NCI-H1092 (cell line): ENCODE measurements around the gene COPS6.

Source experiments
- DNase-seq: peaks from one replicate; lab custom pipeline; 2025; lab: John Stamatoyannopoulos, UW

COPS6 gene

DNA sequence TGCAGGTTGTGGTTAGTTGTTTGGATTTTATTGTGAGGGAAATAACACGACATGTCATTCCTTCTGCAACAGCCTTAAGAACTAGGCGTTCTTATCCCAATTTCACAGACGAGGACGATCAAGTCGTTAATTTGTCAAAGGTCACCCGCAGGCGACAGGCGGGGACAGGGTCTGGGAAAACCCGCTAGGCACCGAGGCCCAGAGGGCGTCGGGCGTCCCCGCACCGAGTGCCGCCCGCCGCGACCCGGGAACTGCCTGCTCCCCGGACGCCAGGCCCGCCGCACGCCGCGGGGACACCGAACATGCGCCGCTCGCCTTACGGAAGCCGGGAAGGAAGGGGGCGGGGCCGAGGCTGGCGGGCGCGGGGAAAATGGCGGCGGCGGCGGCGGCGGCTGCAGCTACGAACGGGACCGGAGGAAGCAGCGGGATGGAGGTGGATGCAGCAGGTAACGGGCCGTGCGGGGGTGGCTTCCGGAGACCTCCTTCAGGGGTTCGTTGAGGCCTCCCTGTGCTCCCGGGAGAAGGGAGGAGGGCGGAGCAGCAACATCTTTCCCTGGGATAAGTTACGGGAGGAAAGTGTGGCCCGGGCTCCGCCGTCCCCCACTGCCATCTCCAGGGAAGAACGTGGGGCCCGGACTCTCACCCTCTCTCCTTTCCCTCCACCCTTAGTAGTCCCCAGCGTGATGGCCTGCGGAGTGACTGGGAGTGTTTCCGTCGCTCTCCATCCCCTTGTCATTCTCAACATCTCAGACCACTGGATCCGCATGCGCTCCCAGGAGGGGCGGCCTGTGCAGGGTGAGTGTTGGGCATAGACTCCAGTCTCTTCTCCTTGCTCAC lies at the start of gene COPS6:
Gene COPS6 (plus strand): TSS at position 349 of the 837 bp plus-strand sequence. CDS start 22 bp downstream, at position 371.
- DNase-seq = peak; percentile 69

DNA sequence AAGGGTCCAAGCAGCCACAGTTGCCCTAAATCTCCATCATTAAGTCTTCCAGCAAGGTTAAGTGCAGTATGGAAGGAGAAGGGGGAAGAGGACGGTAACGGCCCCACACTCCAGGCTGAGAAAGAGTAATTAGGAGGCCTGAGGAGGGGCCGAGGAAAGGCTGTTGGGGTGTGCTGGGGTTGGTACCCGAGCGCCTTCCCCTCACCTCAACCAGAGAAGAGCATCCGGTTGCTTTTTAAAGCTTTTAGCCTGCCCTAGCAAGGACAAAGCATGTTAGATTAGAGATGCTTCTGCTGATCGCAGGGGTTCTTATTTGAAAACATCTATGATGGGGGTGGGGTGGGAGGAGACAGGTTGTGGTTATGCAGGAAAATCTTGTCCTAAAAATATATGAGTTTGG lies 48.2 kb upstream of the COPS6 start:
- no peak for DNase-seq

DNA sequence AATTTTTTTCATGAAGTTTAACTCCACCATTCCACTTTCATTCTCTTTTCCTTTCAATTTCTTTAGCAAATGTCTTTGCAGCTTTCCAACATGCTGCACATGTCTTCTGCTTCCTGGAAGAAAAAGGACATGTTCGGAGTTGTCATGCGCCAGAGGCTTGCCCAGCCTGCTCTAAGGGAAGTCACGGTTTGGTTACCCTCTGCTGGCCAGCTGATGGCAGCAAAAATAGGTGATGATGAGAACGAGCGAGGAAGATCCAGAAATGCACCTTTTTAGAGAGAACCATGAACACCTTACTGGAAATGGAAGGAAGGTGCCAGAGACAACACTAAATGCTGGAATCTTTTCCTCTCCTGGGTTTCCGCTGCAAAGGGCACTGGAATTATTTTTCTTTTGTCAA lies 44.1 kb upstream of the COPS6 start:
- DNase-seq = no peak

DNA sequence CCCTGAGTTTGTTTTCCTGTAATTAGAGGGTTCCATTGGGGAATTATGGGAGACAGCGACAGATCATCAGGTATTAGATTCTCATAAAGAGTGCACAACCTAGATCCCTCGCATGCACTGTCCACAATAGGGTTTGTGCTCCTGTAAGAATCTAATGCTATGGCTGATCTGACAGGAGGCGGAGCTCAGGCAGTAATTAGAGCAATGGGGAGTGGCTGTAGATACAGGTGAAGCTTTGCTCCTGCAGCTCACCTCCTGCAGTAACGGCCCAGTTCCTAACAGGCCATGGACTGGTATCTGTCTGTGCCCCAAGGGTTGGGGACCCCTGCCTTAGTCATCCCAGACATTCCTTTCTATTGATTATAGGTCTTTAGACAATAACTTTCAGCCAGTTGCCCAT lies 40.1 kb upstream of the COPS6 start:
- no peak for DNase-seq

DNA sequence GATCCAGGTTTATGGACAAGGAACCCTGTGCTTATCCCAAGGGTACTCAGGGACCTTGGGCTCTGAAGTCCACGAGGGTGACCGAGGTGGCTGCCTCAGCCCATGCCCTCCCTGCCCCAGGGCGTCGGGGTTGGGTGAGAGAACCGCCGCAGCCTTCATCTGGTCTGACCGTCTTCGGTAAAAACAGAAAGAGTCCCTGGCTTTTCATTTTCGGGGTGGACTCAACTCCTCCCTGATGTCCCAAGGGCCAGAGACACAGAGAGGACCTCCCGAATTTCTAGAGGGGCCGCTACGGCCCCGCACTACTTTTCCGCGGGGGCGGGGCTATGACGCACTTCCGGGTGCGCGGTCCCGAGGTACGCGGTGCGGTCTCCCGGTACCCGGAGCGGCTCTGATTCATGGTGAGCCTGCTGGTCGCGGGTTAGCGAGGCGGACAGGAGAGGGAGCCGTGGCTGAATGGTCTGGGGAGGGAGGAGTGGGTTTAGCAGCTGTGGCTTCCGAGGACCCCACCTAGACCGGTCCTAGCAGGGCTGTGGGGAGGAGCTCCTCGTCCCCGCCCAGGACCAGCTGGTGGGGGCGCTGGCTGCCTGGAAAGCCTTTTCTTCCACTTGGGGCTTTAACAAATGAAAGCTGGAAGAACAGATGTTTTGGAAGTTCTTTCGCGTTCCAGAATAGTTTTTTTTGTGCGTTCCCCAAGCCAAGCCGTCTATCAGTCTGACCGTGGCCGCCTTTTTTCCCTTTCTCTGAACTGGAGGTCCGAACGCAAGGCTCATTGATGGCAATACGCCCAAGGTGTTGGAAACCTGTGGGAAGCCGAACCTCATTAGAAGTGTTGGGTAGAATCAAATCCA lies 39.1 kb upstream of the COPS6 start, which contains the start of gene ZSCAN21:
Gene ZSCAN21 (plus strand): TSS at position 334 of the 851 bp plus-strand sequence. CDS start 7,233 bp downstream, outside the sequence.
- peak; percentile 81 for DNase-seq

DNA sequence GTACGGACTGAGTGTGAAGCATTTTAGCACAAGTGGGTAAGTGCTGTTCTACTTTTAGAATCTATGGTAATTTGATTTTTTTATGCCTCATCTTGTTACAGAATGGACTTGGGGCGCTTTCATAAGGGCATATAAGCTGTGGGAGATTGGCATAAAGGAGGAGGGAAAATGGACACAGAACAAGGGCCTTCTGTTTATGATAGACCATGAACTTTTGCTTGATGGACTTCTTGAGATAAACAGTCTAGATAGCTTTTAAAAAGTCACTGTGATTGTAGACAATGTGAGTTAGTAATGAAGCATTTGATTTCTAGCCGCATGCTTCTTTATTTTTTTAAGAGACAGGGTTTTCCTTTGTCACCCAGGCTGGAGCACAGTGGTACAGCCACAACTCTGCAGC lies 37.2 kb upstream of the COPS6 start:
- no peak for DNase-seq

DNA sequence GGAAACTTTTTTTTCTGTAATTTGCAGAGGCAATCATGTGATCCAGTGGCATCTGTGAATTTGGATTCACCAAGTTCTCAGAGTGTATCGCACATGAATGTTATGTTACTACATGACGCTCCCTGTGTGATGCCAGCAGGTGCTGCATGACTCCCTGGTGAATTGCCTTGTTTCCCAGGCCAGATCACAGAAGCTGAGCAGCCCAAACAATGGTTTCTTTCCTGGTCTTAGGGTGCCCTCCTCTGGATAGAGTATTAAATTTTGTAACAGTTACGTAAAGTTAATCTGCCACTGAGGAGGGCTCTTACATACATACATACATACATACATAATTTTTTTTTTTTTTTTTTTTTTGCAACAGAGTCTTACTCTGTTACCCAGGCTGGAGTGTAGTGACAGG lies 35.6 kb upstream of the COPS6 start:
- DNase-seq = peak; percentile 76

DNA sequence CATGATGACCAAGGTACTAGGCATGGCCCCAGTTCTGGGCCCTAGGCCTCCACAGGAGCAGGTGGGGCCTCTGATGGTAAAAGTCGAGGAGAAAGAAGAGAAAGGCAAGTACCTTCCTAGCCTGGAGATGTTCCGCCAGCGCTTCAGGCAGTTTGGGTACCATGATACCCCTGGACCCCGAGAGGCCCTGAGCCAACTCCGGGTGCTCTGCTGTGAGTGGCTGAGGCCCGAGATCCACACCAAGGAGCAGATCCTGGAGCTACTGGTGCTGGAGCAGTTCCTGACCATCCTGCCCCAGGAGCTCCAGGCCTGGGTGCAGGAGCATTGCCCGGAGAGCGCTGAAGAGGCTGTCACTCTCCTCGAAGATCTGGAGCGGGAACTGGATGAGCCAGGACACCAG lies 31.8 kb upstream of the COPS6 start:
- DNase-seq = no peak

DNA sequence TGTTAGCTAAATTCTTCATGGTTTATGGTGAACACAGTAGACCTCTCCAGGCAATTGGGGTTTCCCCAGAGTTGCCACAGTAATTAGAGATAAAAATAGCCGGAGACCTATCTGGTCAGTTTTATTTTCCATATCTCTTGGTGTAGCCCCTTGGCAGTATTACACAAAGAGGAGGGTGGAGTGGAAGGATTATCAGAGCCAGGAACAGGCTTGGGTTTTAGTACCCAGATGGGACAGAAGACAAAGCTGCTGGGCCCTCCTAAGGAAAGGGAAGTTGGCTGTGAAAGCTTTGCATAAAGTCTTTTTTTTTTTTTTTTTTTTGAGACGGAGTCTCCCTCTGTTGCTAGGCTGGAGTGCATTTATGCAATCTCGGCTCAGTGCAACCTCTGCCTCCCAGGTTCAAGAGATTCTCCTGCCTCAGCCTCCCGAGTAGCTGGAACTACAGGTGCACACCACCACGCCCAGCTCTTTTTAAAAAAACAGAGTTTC lies 29.5 kb upstream of the COPS6 start:
- no peak for DNase-seq

DNA sequence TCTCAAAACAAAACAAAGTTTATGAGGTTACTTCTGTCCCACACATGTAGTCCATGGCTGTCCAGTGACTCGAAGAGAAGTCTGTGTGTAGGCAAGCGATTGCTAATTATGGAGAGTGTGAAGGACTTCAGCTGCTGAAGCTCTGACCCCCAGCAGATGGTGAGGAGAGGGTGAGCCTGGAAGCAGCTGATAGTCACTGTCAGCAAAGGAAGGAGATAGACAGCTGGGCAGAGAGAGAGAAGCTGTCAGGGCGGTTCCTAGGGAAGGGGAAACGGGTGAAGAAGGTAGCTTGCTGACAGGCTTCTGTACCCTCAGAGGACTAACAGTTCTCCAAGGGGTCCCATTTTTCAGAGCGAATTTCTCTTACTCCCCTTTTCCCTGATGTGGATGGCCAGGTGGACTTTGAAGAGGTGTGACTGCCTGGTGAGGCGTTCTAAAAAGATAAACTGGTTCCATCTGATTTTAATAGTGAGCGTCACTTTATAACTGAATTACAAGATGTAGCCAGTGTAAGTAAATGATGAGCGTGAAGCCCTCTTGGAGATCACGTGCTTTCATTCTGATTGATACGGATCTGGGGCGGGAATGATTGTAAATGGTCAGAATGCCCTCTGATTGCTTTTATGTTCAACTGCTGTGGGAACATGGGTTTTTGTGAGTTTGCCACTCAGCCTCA lies 27.1 kb upstream of the COPS6 start:
- no peak for DNase-seq

DNA sequence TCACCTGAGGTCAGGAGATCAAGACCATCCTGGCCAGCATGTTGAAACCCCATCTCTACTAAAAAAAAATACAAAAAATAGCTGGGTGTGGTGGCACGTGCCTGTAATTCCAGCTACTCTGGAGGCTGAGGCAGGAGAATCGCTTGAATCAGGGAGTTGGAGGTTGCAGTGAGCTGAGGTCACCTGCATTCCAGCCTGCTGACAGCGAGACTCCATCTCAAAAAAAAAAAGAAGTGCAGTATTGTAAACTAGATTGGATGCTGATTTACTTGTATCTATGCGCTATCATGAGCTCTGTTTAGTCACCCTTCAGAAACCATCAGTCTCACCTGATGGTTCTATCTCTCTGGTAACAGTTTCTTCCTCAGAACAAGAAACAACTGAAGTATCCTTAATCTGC lies 25.4 kb upstream of the COPS6 start:
- no peak for DNase-seq

DNA sequence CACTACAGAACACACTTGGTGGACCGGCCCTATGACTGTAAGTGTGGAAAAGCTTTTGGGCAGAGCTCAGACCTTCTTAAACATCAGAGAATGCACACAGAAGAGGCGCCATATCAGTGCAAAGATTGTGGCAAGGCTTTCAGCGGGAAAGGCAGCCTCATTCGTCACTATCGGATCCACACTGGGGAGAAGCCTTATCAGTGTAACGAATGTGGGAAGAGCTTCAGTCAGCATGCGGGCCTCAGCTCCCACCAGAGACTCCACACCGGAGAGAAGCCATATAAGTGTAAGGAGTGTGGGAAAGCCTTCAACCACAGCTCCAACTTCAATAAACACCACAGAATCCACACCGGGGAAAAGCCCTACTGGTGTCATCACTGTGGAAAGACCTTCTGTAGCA lies 24.6 kb upstream of the COPS6 start:
- DNase-seq = no peak

DNA sequence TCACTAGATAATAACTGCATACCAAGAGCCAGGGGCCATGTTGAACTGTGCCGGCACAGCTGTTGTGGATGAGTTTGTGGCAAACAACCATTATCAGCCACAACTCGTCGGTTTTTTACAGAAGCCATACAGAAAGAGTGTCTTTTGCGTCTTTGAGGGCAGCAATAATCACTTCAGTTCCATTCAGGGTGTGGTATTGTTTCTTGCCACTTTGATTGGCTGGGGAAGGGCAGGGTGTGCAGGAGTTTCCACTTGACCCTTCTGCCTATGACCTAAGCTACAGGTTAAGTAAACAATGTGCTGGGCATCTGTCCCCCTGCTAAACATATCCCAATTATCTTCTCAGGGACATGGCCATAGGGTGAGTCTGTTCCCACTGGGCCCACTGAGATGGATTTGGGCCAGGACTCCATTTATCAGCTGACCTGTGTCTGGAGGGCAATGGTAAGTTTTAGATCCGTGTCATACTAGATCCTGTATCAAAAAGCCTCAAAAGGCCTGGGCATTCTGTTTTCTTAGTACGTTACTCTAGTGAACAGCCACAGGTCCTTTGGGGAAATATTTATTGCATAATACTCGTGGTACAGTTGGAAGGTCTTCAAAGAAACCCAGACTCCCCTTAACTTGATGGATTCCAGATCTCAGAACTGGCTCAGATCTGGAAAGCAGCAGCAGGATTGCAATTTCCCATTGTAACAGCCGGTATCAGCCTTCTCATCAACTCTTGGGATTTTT lies 23.1 kb upstream of the COPS6 start:
- no peak for DNase-seq

DNA sequence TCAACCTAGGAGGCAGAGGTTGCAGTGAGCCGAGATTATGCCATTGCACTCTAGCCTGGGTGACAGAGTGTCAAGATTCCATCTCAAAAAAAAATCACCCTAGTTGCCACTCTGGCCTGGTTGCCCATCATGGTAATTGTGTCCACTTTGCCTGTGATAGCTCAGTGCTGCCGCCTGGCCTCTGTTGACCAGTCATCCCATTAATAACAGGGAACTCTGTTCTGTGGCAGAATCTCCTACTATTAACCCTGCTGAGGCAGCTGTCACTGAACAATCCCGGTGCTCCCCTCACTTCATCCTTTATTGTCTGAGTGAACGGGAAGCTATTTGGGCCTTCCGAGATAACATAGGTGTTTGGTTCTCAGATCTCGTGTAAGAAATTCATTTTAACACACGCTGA lies 21.8 kb upstream of the COPS6 start:
- DNase-seq = no peak

DNA sequence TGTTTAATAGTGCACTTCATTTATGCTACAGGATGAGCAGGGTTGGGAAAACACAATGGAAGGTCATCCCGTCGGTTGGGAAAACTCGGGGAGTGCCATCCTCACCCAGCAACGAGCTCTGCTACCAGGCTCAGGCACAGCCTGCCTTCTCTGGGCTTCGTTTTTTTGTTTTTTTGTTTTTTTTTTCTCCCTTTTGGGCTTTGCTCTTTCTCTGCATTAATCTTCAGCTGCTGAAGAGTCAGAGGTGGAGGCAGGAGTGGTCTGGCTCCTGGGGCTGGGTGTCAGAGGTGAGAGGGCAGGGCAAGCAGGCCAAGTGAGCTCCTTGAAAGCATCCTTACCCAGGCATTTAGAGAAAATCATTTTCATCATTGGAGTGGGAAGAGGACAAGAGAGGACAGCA lies 18.8 kb upstream of the COPS6 start:
- DNase-seq = no peak

DNA sequence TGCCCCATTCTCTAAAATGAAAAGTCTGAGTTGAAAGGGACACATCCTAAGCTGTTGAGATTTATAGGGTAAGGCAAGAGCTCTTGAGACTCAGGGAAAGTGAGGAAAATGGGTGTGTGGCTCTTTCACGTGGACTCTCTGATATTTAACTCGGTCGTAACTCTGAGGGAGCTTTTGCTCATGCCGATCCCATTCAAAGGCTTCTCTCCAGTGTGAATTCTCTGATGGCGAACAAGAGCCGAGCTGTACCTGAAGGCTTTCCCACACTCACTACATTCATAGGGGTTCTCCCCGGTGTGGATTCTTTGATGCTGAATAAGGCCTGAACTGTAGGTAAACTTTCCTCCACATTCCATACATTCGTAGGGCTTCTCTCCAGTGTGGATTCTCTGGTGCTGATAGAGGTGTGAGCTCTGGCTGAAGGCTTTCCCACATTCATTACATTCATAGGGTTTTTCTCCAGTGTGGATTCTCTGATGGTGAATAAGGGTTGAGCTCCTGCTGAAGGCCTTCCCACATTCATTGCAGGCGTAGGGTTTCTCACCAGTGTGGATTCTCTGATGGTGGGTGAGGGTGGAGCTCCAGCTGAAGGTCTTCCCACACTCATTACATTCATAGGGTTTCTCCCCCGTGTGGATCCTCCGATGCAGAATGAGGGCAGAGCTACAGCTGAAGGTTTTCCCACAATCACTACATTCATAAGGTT lies 17.6 kb upstream of the COPS6 start:
- DNase-seq = no peak

DNA sequence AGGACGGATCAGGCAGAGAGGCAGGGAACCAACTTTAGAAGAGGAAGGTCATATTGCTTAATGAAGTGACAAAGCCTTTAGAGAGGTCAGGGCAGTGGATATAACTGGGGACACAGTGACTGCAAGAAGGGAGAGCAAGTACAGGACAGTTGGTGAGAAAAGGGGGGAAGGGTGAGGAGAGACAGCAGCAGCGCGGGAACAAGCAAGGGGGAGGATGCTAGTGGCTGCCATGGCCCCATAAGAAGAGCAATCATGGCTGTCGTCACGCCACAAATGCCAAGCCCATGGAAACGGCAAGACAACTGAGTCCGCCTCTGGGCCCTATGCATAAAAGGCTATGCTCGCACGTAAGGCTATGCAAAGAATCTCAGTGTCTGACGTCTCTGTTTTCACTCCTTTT lies 16.3 kb upstream of the COPS6 start:
- no peak for DNase-seq

DNA sequence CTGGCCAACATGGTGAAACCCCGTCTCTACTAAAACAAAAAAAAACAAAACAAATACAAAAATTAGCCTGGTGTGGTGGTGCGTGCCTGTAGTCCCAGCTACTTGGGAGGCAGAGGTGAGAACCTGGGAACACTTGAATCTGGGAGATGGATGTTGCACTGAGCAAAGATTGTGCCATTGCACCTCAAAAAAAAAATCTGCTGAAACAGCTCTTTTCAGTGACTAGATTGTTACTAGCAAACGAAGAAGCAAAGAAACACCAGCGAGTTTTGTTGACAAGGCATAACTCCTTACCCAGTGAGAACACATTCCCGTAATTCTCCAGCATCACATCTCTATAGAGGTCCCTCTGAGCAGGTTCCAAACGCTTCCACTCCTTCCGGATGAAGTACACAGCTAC lies 13.9 kb upstream of the COPS6 start:
- no peak for DNase-seq

DNA sequence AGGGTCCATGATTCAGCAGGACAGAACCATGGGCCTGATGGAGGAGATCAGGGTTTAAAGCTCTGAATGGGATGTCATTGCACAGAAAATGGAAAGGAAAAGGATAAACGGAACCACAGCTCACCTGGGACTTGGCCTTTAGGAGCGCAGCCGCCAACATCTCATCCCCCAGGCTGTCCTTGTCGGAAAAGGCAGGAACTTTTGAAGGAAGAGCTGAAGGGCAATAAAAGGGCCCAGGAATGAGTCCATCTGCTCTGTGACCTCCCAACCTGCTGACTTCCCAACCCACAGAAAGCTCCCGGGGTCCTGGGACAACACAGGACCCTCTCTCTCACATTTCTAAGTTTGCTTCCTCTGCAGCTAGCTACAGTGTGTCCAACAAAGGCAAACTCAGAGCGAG lies 13.4 kb upstream of the COPS6 start:
- no peak for DNase-seq

DNA sequence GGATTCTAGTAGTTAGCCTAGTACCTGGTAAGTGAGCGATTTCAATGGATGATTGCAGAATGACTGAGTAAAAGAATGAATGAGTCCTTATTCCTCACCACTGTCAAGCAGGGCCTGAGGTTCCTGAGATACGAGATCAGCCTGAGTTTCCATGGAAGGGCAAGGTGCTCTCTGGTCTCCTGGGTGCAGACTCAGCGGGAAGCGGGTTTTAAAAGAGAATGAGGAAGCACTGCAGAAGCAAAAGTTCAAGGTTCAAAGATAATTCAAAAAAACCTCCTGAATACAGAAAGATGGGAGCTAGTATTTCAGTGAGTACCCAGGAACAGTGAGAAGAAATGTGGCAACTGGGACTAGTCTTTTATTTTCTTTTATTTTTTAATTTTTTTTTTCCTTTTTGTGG lies 11.6 kb upstream of the COPS6 start:
- DNase-seq = no peak

DNA sequence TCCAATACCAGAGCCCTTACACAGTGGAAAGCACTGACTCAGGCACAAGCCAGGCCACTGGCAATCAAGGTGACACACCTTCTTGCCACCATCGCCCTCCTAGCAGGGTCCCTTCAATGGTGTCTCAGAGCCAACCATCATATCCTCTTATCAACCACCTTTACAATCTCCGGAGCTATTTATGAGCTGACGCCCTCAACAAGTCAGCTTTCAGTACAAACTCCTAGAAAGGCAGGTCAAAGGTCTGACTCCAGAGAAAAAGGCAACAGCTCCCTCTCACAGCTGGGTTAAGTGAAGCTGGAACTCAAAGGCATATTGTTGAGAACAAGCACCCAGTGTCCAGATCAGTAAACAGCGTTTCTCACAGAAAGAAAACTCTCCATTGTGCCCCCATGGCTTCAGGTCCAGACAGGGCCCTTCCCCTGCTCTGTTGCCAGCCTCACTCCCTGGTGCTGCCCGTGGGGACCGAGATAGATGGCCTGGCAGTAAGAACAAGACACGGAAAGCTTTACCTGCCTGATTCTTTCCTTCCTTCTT lies 9.7 kb upstream of the COPS6 start:
- no peak for DNase-seq
